Measurements from ENCODE around the gene ABCD3.

DNA sequence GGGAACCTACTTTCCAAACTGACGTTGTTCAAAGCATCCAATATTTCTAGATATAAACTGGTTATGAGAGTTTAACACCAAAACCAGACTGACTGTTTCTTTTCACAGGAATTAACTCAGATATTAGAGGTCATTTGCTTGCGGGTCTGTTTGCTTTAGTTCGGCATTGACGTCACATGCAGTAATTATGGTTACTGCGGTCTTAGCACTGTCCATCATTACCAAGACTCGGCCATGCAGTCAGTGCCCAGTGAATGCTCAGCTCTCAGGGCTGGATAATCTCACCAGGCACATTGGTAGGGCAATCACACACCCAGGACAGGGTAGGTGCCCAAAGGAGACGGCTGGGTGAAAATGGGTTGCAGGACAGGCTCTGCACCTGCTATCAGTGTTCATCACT lies 133.3 kb downstream of the ABCD3 start:
- TF ChIP-seq CTCF (IDR thresholded peaks at IDR 0.05) = no peak
- no peak for TF ChIP-seq POLR2A (IDR thresholded peaks at IDR 0.05)

All from right lobe of liver (tissue), 4 donors.